Astrocyte of the spinal cord (primary cell): ENCODE data around the gene OR4F6.
"Not testable (repeated sequence)": the region's sequence is repeated elsewhere in the genome, so short reads cannot be mapped to it uniquely, and the experiment has no call there.

Experiments used
- DNase-seq: peaks from one replicate; pipeline ENCODE4 v3.0.0; 2011; ENCODE audit warnings: low read depth, low spot score
- H3K4me3 ChIP-seq: 2 replicates; pipeline ENCODE4 v1.5.1; 2011; ENCODE audit warnings: low read depth, mild to moderate bottlenecking, low read length, moderate library complexity
- in situ Hi-C: cut with HindIII; loops from 2 replicates; pipeline ENCODE4 v1.10.0; 2017; ENCODE audit warnings: low sequenced_read_pairs
- TF ChIP-seq, protein P1 (sequence below): IDR thresholded peaks from 2 replicates; pipeline ENCODE4 v1.5.1; 2012; ENCODE audit warnings: low read depth, mild to moderate bottlenecking, low read length, inconsistent platforms

Gene OR4F6, protein sequence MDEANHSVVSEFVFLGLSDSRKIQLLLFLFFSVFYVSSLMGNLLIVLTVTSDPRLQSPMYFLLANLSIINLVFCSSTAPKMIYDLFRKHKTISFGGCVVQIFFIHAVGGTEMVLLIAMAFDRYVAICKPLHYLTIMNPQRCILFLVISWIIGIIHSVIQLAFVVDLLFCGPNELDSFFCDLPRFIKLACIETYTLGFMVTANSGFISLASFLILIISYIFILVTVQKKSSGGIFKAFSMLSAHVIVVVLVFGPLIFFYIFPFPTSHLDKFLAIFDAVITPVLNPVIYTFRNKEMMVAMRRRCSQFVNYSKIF

DNA sequence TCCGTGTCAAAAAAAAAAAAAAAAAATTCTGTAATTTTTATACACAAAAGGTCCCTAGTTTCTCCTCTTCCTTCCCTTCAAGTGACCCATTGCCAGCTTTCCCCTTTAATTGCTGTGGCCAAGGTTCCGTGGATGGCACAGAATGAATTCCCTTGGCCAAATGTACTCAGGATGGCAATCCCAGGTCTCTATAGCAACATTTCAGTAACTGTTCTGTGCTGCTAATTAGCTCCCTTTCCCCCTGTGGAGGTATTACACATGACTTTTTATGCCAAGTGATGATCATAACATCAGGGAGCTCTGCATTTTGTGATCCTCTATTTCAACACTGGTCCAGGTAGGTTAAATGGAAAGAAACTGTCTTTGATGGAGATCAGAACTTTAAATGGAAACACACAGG is at the start of gene OR4F6:
Gene OR4F6, plus strand, starts transcription at position 301 of the 400 bp plus-strand sequence. CDS start 2,211 bp downstream, outside the sequence.
- no peak for DNase-seq
- no peak within 1 kb of the TSS for H3K4me3 ChIP-seq
- TF ChIP-seq, protein P1, sequence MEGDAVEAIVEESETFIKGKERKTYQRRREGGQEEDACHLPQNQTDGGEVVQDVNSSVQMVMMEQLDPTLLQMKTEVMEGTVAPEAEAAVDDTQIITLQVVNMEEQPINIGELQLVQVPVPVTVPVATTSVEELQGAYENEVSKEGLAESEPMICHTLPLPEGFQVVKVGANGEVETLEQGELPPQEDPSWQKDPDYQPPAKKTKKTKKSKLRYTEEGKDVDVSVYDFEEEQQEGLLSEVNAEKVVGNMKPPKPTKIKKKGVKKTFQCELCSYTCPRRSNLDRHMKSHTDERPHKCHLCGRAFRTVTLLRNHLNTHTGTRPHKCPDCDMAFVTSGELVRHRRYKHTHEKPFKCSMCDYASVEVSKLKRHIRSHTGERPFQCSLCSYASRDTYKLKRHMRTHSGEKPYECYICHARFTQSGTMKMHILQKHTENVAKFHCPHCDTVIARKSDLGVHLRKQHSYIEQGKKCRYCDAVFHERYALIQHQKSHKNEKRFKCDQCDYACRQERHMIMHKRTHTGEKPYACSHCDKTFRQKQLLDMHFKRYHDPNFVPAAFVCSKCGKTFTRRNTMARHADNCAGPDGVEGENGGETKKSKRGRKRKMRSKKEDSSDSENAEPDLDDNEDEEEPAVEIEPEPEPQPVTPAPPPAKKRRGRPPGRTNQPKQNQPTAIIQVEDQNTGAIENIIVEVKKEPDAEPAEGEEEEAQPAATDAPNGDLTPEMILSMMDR = no peak
- in situ Hi-C loops = no loop called here

DNA sequence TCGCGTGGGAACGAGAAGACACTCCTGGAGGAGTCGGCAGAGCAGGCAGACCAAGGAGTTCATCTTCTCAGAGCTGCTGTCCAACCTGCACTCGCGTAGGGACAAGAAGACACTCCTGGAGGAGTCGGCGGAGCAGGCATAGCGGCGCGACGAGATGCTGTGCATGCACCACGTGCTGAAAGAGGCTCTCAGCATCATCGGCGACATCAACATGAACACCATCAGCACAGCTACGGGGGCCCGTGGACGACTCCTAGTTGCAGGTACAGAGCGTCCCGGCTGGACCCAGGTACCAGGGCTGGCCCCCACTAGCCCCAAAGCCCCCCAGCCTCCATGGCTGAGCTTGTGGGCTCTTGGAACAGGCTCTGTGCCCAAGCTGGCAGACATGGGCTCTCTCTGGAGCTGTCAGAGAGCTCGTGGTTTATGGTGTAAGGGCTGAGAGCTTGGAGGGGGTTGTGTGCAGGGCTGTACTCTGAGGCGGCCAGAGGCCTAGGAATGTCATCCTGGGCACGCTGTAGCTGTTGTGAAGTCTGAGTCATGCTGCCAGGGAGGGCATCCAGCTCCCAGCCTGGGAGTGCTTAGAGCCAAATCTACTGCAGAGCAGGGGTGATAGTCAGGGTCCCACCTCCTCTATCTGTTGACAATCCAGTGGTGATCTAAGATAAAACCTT is 38.5 kb upstream of the OR4F6 start:
- DNase-seq, in situ Hi-C loops, H3K4me3 ChIP-seq: not testable (repeated sequence)

DNA sequence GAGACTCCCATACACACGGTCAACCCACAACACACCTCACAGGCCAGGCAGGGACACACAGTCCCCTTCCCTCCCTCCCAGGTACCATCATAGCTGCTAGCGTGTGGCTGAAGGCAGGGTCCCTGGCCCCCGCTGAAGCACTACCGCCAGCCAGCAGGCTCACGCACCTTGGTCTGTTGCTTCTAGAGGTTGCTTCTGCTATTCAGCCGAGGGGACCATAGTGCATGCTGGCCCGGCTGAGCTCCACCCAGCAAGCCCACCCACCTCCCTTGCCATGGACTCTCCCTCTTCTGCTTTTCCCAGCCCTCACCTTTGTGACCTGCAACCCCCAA is 38.0 kb upstream of the OR4F6 start:
- DNase-seq, in situ Hi-C loops, H3K4me3 ChIP-seq: not testable (repeated sequence)

DNA sequence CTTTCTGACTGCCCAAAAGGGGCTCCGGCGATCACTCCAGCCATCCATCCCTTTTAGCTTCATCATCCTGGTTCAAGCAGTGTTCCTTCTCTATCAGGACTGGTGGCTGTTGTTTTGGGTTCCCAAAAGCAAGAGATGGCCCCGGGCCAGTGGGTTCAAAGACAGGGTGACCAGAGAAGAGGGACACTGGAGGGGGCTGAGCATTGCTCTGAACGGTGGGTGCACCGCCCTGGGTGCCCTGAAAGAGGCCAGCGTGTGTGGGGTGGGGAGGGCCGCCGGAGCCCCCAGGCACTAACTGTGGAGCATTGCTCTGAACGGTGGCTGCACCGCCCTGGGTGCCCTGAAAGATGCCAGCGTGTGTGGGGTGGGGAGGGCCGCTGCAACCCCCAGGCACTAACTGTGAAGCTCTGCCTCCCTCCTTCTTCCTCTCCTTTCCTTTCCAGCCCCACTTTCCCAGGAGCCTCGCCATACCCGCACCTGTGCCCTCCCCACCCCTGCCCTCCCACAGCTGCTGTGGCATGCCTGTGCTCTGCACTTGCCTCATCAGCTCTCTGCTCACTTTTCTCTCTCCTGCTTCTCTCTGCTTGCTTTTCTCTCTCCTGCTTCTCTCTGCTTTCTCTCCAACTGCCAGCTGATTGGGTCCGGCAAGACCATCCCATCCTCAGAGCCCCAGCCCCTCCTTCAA is 37.4 kb upstream of the OR4F6 start:
- H3K4me3 ChIP-seq = no peak overlapping the region
- DNase-seq = no peak
- TF ChIP-seq, protein P1 = no peak
- in situ Hi-C loops = no loop called here

DNA sequence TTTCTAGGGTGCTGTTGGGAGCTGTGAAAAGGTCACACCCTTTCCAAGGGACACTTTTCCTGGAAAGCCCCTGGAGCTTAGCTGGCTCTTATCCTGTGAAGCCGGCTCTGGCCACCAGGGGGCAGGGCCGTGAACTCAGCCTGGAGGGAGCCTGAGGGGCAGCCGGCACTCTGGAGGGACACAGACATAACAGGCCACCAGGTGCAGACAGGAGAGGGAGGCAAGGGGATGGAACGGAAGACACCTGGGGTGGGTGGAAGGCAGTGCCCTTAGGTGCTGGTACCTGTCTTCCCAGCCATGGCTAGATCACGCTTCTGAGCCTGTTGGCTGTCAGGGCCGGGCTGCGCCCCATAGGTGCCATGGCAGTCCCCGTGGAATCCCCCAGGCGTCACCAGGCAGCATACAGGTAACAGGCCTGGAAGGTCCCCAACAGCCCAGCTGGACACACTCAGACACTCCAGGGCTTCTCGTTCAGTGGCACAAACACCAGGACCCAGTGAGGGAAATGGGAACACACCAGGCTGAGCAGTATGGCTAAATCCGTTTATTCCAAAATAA is 36.1 kb upstream of the OR4F6 start:
- in situ Hi-C loops, H3K4me3 ChIP-seq, DNase-seq: not testable (repeated sequence)

DNA sequence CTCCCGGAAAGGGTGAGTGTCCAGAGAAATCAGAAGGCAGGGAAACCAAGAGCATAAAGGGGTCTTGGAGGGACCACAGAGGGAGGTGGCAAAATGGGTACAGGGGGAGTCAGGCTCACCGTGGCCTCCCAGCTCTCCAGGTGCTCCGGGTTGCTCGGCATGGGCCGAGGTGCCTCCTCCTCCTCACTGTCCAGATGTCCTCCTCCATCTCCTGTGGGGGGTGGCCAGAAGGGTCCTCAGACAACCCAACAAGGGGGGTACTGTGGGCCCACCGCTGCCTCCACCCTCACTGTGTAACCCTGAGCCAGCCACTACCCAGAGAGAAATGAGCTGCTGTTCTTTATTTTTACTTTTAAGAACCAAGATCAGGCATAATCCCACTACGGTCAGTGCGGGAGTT is 30.4 kb upstream of the OR4F6 start:
- no peak for DNase-seq
- H3K4me3 ChIP-seq = no peak overlapping the region
- TF ChIP-seq, protein P1 = no peak
- in situ Hi-C loops = no loop called here

DNA sequence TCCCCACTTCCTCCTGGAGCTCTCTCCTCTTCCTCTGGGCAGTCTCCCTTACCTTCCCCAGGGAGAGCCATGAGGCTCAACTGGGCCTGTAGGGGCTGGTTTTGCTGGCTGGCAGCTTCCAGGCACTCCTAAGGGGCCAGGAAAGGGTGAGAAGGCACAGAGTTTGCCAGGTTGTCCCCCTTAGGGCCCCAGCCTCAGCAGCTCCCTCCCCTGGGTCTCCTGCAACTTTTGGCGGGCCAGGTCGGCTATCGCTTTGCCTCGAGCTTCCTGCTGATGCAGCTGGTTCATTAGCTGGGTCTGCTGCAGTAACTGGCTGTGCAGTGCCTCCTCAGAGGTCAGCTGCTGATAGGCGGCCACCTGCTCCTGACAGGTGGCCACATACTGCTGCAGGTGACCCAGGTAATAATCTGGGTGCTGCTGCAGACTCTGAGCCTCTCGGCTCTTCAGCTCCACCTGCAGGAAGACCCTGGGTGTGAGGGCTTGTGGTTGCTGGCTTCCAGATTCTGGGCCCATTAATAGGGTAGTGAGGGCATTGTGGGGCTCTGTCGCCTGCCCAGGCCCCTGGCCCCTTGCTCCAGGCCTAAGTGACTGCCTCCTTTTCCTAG is 29.7 kb upstream of the OR4F6 start:
- H3K4me3 ChIP-seq = no peak overlapping the region
- TF ChIP-seq, protein P1 = no peak
- no peak for DNase-seq
- in situ Hi-C loops = no loop called here
